HG03196 (cell line): Measurements from ENCODE around the gene PCSK6.

ENCODE experiments used
- ATAC-seq: cut with Tn5 transposase; IDR thresholded peaks from one replicate; pipeline ENCODE4 v1.9.1; 2021; ENCODE audit not compliant: unreplicated experiment

PCSK6 gene

DNA sequence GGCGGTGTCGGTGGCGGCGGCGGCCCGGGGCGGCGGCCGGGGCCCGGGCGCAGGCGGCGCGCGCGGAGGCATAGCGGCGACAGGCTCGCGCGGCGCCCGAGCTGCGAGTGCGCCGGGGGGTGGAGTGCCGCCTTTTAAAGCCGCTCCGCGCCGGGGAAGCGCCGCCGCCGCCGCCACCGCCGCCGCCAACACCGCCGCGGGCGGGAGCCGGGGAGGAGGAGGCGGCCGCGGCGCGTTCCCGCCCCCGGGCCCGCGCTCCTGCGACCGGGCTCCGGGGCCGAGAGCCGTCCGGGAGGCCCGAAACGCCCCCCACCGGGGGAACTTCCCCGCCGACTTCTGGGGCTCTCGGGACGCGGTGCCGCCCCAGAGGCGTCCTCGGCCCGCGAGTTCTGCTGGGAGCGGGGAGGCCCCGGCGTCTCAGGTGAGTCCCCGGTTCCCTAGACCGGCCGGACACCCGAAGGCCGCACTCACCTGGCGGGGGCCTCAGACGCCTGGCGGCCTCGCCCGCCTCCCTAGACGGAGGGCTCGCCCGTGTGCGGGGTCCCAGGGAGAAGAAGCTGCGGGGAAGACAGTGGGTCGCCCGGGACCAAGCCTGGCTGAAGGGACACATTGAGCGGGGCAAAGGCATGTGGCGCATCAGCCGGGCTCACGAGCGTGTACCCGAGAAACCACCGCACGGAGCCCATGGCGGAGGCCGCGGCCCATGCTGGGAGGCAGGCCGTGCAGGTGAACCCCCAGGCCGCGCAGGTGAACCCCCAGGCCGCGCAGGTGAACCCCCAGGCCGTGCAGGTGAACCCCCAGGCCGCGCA lies at the start of gene PCSK6:
PCSK6 (minus strand) TSS at position 109 of the 809 bp plus-strand sequence; CDS start at position 72, 37 bp downstream.
- ATAC-seq: no peak

DNA sequence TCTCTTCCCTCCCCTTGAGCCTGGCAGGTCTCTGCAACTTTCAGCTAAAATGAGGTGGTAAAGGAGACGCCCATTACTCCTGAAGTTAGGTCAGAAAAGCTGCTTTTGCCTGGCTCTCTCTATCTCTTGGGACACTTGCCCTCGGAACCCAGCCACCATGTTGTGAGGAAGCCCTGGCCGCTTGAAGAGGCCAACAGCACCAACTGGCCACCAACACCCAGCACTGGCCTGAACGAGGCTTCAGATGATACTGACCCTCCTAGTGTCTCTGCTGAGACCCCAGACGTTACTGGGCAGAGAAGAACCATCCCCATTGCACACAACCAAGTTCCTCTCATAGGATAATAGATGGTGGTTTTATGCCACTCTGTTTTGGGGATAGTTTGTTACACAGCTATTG lies 49.5 kb upstream of the PCSK6 start:
- no peak for ATAC-seq

DNA sequence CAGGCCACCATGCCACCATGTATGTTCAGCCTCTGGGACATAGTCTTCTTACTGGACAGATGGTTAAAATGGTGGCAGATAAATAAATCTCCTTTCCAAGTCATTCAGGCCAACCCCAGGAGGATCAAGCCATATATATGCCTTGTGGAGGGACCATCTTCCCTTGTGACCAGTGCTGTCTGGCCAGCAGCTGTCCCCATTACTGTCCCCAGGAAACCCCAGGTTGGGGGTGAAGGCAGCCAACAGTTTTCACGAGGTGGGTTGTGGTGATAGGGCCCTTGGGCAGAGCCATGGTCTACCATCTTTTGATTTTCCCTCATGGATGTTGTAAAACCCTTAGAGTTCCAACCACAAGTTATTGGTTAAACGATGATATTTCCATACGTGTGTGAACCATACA lies 48.7 kb upstream of the PCSK6 start:
- no peak for ATAC-seq

DNA sequence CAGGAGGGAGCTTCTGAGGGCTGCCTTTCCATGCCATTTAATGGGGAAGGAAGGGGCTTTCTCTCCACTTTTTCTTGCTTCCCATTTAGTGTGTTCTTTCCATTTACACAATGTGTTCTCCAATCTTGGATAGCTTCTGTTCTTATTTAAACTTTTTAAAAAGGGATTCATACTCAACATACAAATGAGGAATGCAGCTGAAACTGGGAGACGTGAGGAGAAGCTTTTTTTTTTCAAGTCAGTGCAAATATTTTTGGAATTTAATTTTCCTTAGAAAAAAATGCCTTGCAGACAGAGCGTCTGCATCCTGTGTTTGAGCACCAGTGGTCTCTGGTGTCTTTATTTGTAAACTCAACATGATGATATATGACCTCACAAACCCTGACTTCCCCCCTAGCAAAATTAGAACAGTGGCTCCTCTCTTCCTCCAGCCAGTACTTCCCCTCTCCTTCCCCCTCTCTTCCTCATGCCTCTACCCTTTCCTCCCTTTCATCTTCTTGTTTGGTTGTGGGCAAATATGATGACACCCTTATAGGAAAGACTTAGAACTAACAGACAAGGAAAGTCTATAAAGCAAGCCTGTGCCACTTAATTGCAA lies 48.1 kb upstream of the PCSK6 start:
- ATAC-seq: no peak

DNA sequence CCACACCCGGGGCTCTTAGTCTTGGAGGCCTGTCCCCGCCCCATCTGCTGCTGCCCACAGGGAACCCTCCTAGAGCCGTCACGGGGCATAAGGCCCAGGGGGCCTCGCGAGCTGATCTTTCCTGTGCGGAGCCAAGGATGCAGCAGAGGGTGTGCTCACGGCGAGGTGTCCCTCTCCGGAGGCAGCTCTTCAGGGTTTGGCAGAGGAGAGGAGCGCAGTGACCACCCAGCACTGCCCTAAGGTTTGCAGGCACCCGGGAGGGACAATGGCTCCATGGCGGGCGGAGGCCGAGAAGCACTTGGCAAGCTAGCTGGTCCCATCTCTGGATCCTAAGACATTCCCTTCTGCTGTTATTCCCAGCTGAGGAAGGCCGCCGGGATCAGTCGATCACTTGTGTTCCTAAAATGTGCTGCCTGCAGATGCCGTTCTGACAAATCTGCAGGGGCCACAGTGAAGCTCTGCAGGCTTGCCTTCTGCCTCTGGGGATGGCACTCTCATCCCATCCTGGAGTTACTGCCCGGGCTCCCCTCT lies 47.4 kb upstream of the PCSK6 start:
- no peak for ATAC-seq

DNA sequence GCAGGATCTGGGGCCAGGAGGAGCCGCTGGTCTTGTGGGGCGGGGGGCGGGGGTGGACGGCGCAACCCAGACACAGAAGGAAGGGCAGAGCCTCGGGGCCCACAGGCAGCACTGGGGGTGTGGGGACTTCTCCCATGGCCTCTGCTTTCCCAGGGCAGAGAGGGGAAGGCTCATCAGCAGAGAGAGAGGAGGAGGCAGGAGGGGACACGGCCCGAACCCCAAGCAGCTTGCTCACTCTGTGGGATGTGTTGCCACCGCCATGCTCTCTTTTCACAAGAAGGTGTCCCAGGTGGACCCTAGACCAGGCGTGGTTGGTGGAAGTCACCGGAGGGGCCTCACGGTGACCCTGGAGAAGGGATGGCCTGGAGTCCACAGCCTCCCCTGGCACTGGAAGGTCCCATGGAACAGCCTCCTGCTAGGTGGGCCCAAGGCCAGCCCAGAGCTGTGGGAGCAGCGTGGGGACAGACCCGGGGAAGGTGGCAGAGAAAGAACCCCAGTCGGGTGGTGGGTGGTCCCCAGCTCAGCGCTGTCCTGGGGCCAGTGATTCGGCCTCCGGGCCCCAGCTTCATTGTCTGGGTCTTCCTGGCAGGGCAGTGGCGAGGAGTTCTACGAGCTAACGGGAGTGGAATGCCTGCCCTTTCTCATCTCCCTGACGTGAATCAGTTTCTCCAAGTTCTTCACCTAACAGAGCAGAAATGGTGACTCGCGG lies 46.8 kb upstream of the PCSK6 start:
- ATAC-seq: no peak

DNA sequence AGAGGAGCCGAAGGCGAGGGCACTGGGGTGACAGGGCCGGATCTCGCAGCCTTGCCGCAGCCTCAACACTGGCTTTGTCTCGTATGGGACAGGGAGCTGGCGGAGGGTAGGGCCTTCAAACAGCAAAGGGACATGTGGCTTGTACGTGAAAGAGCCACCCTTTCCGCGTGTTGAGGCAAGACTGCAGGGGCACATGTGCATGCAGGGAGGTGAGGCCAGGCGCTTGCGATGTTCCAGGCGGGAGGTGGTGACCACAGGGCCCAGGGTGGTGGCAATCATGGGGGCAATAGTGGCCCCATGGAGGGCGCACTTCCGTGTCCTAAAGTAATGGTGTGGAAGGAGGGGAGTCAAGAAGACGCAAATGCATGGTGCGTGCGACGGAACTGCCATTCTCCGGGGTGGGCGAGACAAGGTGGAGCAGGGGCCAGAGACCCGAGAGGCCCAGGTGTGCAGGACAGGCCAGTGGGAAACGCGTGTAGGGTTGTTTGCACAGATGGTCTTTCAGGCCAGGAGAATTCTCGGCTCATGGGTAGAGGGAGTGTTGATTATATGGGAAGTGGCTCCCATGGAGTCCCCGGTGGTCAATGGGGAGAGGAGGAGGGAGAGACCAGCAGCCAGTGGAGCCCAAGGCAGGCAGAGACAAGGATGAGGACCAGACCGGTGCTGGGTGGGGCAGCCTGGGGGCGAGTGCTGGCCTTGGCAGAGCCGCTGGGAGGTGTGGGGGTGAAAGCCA lies 45.8 kb upstream of the PCSK6 start:
- ATAC-seq: no peak

DNA sequence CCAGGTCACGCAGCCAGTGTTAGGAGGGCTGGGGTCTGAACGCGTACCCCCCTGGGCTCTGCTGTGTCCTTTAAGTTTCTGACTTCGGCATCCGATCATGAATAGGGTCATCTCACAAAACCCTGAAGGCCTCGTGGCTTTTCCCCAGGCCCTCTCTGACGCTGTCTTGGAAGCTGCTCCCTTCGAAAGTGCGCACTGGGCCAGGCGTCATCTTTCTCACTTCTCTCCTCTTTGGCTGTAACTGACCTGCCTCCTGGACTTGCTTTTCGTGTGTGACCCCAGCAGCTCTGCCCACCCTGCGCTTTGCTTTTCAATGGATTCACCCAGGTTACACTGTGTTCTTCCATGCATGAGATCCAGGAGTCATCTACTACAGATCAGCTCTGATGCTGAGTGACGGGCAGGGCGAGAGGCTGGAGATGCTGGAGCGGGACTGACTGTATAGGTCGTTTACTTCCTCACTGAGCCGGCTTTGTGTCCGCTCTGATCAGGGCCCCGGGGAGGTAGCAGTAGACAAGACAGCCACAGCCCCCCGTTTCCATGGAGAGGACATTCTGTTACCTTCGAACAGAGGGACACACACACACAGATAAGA lies 45.0 kb upstream of the PCSK6 start:
- ATAC-seq: no peak

DNA sequence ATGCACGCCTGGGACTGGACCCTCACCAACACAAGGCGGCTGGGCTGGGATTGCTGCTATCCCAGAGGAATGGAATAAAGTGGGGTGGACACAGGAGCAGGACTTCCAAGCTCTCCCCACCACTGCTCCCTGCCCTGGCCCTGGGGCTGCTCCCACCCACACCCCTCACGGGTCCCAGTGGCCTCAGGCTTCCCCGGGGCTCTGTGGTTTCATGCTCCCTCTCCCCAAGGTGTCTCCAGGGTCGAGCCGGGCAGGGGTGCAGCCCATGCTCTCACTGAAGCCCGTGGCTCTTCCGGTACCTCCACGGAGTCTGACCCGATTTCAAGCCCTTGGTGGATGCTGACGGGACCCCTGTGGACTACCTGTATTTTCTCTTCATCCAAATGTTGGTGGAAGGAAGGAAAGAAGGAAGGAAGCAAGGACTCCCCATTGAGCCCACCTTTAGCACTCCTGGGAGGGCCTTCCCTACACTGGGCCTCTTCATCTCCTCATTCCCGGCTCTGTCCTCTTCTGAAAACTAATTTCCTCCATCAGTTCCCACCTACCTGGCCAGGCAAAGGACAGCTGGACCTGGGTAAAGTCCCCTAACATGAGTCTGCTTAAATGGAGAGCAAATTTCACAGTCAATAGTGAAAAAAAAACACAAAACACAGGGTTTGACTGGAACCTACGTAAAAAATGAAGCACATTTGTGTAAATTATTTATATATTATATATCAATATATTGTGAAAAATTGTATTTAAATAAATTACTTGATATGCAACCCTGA lies 44.0 kb upstream of the PCSK6 start:
- ATAC-seq: no peak

DNA sequence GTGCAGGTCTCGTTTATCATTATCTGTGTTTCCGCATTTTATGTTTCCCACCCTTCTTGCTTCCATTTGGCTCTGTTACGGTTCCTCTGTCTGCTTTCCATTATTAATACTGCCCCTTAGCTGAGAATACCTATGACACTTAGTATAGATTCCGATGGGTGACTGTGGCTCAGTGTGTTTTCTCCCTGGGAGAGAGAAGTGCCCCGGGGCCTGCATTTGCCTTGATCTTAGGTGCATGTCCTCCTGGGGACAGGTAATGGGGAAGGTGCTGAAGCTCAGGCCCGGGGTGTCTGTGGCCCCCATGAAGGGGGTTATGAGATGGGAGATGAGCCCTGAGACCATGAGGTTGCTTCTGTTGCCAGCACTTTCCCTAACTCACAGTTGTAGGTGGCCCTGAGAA lies 43.4 kb upstream of the PCSK6 start:
- ATAC-seq: no peak

DNA sequence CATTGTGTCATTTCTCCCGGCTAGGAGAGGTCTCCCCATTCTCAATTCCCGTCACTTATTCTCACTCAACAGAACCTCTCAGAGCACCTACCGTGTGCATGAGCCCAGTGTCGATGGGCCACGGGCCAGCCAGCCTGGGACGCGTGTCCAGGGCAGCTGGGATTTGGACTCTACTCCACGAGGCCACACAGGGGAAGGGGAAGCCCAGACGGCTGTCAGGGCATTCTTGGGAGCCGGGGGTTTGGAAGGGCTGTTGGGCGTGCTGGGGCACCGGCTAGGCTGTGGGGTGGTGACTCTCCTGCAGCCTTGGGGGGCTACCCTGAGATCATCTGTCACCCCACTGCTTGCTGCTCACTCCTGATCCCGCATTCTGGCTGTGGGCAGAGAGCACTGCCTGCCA lies 41.7 kb upstream of the PCSK6 start:
- ATAC-seq: no peak

DNA sequence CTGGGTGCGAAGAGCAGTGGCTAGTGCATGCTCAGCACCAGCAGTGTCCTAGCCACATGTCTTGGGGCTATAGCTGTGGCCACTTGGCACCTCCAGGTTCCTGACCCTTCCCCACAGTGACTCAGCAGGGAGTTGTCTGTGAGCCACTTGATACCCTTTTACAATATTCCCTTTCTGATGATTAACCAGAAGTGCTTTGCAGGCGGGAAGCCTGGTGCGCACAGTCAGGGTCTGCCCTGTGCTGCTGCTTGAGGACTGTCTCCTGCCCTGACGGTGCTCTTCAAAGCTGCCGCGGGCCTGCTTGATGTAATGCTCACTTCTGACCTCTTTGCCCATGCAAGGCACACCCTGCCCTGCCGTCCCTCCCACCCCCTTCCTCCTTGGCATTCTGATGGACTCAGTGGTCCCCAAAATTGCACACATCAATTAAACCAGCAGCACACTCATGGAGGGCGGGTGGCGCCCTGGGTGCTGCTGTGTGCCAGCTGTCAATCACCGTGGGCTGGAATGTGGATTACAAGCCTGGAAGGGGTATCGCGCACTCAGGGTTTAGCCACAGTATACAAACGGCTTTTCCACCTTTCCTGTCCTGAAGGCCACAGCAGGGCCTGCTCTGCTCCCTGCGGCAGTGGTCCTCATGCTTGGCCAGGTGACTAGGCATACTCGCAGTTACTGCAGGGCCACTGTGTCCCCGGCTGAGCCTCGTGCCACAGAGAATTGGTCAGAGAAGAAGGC lies 40.9 kb upstream of the PCSK6 start:
- no peak for ATAC-seq

DNA sequence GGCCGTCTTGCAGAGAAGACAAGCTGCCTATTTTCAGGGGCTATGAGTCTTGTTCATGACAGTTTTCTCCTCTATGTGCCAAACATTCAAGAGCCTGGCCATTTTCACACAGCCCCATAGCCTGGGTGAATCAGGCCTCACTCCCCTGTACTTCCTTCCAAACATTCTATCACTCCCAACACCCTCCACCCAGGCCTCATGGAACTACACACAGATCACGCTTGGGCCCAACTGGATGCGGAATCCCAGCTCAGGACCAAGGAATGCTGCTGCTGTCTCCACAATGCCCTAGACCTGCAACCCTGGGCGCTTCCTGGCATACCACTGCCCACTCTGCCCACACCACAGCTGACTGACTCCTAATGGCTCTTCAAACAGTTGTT lies 39.4 kb upstream of the PCSK6 start:
- ATAC-seq: no peak

DNA sequence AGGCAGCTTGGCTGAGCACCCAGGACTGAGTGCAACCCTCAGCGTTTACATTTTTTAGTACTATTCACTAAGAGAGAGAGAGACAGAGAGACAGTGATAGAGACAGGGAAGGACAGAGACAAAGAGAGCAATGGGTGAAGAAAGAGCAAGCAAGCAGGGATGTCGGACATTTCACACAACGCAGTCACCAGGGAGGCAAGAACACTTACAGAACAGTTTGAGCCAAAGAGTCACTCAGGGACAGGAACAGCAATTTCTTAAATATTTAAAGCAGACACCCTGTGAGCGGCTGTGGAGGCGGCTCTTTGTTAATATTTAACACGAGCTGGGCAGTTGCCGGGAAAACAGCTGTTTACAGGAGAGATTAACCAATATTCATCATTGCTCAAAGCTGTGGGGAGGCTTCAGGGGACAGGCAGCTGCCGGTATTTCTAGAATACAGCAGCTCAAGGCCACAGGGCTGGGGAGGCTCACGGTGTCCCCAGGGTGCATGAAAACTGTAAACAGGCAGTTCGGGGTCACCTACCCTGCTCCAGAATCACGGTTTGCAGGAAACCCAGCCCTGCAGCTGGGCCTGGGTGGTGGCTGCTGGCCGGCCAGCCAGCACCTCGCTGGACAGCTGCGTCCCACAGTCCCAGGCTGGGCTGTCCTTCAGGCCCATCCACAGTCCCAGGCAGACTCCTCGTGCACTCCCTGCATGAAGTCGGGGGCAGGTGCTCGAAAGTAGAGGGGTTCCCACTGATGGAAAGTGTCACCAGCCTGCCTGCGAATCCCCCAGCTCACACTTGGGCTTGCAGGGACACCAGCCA lies 38.8 kb upstream of the PCSK6 start:
- no peak for ATAC-seq

DNA sequence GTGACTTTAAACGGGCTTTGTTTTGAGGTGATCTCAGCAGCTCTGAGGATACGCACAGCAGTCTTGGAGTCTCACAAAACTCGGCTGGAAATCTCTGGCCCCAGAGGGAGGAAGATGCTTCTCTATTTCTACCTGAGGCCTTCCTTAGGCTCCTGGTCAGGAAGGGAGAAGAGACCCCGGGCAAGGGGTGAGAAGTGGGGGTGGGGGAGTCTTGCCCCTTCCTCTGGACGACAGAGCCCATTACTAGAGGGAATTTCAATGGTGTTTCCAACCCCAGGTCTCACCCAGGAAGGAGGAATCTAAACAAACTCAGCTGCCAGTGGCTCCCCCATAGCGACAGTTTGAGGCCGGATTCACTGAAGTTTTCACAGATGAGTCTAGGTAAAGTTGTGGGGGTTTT lies 37.4 kb upstream of the PCSK6 start:
- no peak for ATAC-seq

DNA sequence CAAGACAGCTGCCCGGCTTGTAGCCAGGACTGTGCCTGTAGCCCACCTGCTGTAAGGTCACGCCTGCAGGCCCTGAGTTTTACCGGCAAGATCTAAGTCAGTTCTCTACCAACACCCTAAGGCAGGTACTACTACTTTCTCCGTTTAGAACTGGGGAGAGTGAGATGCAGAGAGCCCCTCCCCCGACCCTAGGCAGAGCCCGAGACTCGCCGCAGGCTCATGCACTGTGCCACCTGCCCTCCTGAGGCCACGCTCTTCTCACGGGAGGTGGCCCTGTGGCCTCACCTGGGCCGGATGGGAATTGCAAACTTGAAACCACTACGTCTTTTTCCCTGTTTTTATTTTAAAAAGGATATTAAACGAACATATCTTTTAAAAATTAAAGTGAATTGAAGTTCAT lies 36.9 kb upstream of the PCSK6 start:
- ATAC-seq: no peak

DNA sequence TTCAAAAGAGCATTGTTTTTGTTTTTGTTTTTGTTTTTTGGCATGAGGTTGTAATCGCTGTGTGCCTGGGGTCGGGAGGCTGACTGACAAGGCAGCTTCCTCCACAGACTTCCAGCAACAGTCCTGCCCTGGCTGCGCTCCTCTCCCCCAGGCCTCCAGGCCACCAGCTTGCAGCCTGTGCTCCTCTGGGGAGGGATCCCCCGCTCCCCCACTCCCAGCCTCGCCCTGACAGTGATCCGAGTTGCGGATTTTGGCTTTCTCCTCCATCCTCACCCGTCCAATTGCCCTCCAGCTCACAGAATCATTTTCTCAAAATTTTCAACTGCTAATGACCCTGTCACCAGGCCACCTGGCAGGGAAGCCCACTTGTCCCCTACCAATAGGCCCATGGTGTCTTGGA lies 36.5 kb upstream of the PCSK6 start:
- no peak for ATAC-seq

DNA sequence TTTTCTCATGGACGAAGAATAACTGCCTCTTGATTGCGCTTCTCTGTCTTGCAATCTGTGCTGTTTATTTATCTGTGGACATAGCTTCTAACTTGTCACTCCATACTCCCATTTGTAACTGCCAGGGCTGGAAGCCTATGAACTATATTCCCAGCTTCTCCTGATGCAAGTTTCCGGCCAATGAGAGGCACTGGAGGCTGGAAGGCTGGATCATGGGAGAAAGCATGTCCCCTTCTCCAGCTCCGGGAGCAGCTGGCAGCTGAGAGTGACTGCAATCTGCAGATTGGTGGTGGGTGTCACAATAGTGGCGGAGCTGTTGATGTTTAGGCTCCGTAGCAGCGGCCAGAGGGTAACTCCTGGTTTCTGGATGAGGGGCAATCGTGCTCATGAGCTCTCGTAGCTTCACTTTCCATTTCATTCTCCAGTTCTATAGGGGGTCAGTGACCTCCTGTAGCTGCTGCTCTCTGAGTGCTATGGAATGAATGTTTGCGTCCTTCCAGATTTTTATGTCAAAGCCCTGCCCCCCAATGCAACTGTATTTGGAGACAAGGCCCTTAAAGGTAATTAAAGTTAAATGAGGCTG lies 35.7 kb upstream of the PCSK6 start:
- no peak for ATAC-seq
